Measurements from ENCODE around the gene ZNF524. TPM values are rescaled to one million over a fixed set of nuclear protein-coding genes. Genes with fewer than 3 reads are reported as not detected.

ZNF524 gene, protein sequence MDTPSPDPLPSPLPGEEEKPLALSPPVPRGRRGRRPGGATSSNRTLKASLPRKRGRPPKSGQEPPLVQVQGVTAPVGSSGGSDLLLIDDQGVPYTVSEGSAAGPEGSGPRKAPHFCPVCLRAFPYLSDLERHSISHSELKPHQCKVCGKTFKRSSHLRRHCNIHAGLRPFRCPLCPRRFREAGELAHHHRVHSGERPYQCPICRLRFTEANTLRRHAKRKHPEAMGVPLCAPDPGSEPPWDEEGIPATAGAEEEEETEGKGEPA
- total RNA-seq: 10 to 100 TPM; 24.5 to 37.1 (median 31.3) TPM
- 10 to 100 TPM; 44.1 to 49.2 (median 45.5) TPM for polyA plus RNA-seq

DNA sequence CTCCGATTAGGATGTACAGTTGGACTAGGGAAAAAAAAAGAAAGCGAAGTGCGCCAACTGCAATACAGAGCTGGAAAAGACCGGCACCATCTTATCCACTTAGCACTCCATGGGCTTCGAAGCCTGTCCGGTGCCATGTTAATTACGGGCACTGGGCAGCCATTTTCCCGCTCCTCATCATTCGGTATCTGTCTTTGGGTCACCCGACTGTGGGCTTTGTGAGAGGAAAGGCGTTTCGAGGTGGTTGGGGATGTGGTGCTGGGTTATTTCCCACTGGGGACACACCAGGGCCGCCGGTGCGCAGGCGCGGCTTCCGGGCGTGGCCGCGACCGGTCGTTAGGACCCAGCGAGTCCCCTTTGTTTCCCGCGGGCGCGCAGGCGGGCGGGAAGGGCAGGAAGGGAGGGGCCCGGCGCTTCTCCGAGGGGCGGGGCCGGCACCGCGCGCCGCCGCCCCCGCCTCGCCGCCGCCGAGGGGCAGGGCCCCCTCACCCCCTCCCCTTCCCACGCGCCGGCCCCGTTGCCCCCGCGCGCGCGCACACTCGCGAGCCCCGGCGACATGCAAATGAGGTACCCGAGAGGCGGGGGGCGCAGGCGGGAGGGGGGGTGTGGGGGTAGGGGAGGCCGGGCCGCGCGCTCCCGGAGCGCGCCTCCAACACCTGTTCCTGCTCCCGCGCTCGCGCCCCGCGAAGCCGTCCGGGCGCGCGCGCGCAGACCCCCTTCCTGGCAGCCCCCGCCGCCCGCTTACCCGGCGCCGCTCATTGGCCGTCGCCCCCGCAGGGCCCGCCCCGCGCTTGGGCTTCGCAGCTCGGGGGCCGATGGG lies at the start of gene ZNF524:
Gene ZNF524, plus strand, starts transcription at position 447 of the 820 bp plus-strand sequence. CDS start 1,825 bp downstream, outside the sequence.
- peak within 1 kb of the TSS; percentile 69 to 86 (median 83) for H3K4me3 ChIP-seq
- peaks cover 0 to 26% (median 4%) of the 10 kb centered on the region in 4 donors for H3K36me3 ChIP-seq
- H3K9me3 ChIP-seq: no peaks in the 10 kb centered on the region
- DNase-seq: peak; percentile 93
- H3K27ac ChIP-seq: peak within 1 kb of the TSS; percentile 93 to 98 (median 98)
- no peaks in the 10 kb centered on the region for H3K27me3 ChIP-seq
- peaks cover 0 to 25% (median 20%) of the 10 kb centered on the region in 4 donors for H3K4me1 ChIP-seq
- TF ChIP-seq, protein P1, sequence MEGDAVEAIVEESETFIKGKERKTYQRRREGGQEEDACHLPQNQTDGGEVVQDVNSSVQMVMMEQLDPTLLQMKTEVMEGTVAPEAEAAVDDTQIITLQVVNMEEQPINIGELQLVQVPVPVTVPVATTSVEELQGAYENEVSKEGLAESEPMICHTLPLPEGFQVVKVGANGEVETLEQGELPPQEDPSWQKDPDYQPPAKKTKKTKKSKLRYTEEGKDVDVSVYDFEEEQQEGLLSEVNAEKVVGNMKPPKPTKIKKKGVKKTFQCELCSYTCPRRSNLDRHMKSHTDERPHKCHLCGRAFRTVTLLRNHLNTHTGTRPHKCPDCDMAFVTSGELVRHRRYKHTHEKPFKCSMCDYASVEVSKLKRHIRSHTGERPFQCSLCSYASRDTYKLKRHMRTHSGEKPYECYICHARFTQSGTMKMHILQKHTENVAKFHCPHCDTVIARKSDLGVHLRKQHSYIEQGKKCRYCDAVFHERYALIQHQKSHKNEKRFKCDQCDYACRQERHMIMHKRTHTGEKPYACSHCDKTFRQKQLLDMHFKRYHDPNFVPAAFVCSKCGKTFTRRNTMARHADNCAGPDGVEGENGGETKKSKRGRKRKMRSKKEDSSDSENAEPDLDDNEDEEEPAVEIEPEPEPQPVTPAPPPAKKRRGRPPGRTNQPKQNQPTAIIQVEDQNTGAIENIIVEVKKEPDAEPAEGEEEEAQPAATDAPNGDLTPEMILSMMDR (IDR thresholded peaks at IDR 0.05): no peak
- TF ChIP-seq POLR2AphosphoS5 (IDR thresholded peaks at IDR 0.05) (peak in 2 of 4 donors; percentile 12 to 33), EP300 (IDR thresholded peaks at IDR 0.05) (no peak)
- 0 to 1% methylated on average over 97 of the region's 97 CpGs for WGBS, 2 donors
- intact Hi-C loops (cut with DNase I): loop anchor here (1.0 kb wide), 1 partner anchor 54 kb away; no protein-coding TSS in a partner anchor

DNA sequence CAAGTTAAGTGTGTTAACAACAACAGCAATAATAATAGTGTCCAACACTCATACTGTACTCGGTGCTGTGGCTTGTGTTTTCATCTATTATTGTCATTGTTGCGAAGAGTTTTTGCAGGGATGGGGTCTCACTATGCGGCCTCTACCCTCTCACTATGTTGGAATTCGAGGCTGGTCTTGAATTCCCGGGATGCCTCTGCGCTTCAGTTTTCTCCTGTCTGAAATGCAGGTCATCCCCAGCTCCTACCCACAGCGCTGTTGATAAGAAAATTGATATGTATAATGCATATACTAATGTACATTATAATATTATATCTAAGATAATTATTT lies 49.8 kb upstream of the ZNF524 start:
- peaks cover 0 to 8% (median 0%) of the 10 kb centered on the region in 4 donors for H3K4me1 ChIP-seq
- DNase-seq: no peak
- no peak overlapping the region for H3K4me3 ChIP-seq
- no peaks in the 10 kb centered on the region for H3K9me3 ChIP-seq
- TF ChIP-seq POLR2AphosphoS5 (IDR thresholded peaks at IDR 0.05): no peak
- no peaks in the 10 kb centered on the region for H3K36me3 ChIP-seq
- intact Hi-C loops (cut with DNase I): no loop called here
- WGBS, 2 donors: 48 to 63% methylated on average over 7 of the region's 7 CpGs
- H3K27me3 ChIP-seq: peaks cover 5 to 71% (median 54%) of the 10 kb centered on the region in 3 donors
- H3K27ac ChIP-seq: no peak overlapping the region

DNA sequence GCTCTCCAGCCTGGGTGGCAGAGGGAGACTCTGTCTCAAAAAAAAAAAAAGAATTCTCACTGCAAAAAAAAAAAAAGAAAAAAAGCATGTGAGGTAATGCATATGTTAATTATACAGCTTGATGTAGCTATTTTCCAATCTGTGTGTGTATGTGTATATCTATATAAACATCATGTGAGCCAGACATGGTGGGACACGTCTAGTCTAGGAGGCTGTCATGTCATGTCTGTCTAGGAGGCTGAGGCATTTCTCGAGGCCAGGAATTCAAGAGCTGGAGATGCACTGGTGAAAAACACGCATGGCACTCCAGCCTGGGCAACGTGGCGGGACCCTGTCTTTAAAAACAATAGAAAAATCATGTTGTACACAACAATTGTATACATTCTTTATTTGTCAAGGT lies 47.9 kb upstream of the ZNF524 start:
- Histone ChIP-seq H3K27me3 (peaks cover 5 to 53% (median 38%) of the 10 kb centered on the region in 3 donors), H3K9me3 (no peaks in the 10 kb centered on the region), H3K27ac (no peak overlapping the region), H3K4me1 (peaks cover 0 to 5% (median 0%) of the 10 kb centered on the region in 4 donors), H3K4me3 (no peak overlapping the region), H3K36me3 (no peaks in the 10 kb centered on the region)
- DNase-seq: no peak
- intact Hi-C loops (cut with DNase I): no loop called here
- TF ChIP-seq, protein P1 (IDR thresholded peaks at IDR 0.05): no peak
- no peak for TF ChIP-seq EP300 (IDR thresholded peaks at IDR 0.05)
- no peak for TF ChIP-seq POLR2A (IDR thresholded peaks at IDR 0.05)
- no peak for TF ChIP-seq POLR2AphosphoS5 (IDR thresholded peaks at IDR 0.05)
- 81% methylated on average over 5 of the region's 5 CpGs for WGBS, 2 donors

GRCh38 chr19:55552620-55553019 lies 47.5 kb upstream of the ZNF524 start:
- Histone ChIP-seq H3K27me3 (peaks cover 5 to 49% (median 34%) of the 10 kb centered on the region in 3 donors), H3K9me3 (no peaks in the 10 kb centered on the region), H3K4me1 (peaks cover 0 to under 1% (median 0%) of the 10 kb centered on the region in 4 donors), H3K36me3 (no peaks in the 10 kb centered on the region), H3K4me3 (no peak overlapping the region), H3K27ac (no peak overlapping the region)
- no peak for TF ChIP-seq POLR2A (IDR thresholded peaks at IDR 0.05)
- TF ChIP-seq, protein P1 (IDR thresholded peaks at IDR 0.05): no peak
- intact Hi-C loops (cut with DNase I): no loop called here
- no peak for DNase-seq
- WGBS, 2 donors: 68 to 72% methylated on average over 13 of the region's 13 CpGs
